ENCODE results near the gene UXS1. TPM values are rescaled to one million over a fixed set of nuclear protein-coding genes. Genes with fewer than 3 reads are reported as not detected.

Gene UXS1
- total RNA-seq, 1 experiment from 2014 or later = 44.7 TPM

DNA sequence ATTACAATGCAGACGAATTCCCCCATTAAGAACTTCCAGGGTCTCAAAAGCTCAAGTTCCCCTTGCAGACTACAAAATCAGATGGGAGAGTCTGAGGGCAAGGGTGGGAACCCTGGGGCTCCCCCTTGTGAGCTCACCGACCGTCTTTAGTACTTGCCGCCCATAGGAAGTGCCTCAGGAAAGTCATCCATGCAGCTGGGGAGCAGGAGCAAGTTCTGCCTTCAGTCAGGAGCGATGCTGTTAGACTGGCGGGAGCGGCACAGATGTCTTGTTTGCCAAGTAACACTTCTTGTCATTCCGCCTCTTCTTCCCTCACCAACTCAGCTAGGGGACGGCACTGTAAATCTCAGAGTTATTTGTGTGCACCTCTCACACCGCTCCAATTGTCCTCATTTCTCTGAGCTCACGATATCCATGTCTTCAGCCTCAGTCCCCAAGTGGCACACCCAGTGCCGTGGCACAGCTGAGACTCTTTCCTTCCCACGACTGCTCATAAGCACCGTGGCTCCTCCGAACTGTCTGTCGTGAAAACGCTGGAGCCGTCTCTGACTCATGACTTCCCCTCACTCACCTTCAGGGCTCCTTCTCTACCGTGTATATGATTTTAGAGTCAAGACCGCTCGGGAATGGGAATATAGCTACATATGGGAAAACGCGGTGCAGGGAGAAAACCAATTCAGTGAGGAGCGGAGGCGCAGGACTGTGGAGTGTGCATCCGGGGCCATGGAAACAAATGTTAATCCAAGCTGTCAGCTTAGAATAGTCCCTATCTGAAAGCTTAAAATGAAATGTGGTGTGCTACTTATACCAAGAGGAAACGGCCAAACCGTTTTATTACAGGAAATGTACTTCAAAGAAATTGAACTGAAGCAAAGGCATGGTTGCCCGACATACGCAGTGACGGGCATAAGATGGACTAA, 34.0 kb downstream of the UXS1 start (continued):
- TF ChIP-seq, protein P1, sequence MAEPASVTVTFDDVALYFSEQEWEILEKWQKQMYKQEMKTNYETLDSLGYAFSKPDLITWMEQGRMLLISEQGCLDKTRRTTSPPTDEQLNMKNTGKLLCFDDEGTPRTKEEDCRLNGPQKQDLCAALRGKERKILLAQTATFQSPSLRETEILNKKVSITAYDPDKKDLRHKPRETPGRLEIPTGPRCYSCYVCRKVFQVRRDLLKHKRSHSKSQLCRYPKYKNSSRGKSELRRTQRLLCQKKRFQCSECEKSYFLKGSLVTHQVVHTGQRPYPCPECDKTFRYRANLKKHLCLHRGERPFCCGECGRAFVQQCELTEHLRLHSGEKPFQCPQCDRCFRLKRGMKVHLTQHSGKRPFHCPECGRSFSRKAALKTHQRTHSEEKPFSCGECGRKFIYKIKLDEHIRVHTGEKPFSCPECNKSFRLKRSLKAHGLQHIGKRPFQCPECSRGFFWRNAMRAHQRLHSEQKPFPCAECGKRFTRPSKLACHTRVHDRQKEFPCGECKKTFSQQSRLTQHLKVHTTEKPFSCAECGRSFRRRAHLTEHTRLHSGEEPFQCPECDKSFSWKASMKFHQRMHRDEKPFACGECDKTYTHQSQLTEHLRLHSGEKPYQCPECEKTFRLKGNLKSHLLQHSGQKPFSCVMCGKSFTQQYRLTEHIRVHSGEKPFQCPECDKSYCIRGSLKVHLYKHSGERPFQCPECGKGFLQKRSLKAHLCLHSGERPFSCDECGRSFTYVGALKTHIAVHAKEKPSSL (CRISPR knock-in tag; conservative IDR thresholded peaks at IDR 0.05) = no peak
- TF ChIP-seq TEAD4 (CRISPR knock-in tag; IDR thresholded peaks at IDR 0.05) (no peak), KAT7 (CRISPR knock-in tag; IDR thresholded peaks at IDR 0.05; ENCODE audit: borderline replicate concordance) (no peak), SMAD4 (CRISPR knock-in tag; IDR thresholded peaks at IDR 0.05) (no peak), ETV6 (CRISPR knock-in tag; IDR thresholded peaks at IDR 0.05) (no peak), ESRRA (CRISPR knock-in tag; IDR thresholded peaks at IDR 0.05; ENCODE audit: borderline replicate concordance) (no peak), ZNF263 (CRISPR knock-in tag; IDR thresholded peaks at IDR 0.05; ENCODE audit: low read depth) (no peak)
- TF ChIP-seq, protein P2, sequence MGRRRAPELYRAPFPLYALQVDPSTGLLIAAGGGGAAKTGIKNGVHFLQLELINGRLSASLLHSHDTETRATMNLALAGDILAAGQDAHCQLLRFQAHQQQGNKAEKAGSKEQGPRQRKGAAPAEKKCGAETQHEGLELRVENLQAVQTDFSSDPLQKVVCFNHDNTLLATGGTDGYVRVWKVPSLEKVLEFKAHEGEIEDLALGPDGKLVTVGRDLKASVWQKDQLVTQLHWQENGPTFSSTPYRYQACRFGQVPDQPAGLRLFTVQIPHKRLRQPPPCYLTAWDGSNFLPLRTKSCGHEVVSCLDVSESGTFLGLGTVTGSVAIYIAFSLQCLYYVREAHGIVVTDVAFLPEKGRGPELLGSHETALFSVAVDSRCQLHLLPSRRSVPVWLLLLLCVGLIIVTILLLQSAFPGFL (CRISPR knock-in tag; IDR thresholded peaks at IDR 0.05; ENCODE audit: borderline replicate concordance) = no peak
- TF ChIP-seq, protein P3, sequence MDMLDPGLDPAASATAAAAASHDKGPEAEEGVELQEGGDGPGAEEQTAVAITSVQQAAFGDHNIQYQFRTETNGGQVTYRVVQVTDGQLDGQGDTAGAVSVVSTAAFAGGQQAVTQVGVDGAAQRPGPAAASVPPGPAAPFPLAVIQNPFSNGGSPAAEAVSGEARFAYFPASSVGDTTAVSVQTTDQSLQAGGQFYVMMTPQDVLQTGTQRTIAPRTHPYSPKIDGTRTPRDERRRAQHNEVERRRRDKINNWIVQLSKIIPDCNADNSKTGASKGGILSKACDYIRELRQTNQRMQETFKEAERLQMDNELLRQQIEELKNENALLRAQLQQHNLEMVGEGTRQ (CRISPR knock-in tag; IDR thresholded peaks at IDR 0.05) = no peak
- TF ChIP-seq, protein P4, sequence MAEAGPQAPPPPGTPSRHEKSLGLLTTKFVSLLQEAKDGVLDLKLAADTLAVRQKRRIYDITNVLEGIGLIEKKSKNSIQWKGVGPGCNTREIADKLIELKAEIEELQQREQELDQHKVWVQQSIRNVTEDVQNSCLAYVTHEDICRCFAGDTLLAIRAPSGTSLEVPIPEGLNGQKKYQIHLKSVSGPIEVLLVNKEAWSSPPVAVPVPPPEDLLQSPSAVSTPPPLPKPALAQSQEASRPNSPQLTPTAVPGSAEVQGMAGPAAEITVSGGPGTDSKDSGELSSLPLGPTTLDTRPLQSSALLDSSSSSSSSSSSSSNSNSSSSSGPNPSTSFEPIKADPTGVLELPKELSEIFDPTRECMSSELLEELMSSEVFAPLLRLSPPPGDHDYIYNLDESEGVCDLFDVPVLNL (CRISPR knock-in tag; IDR thresholded peaks at IDR 0.05; ENCODE audit: borderline replicate concordance, low read depth) = no peak
- TF ChIP-seq, protein P5, sequence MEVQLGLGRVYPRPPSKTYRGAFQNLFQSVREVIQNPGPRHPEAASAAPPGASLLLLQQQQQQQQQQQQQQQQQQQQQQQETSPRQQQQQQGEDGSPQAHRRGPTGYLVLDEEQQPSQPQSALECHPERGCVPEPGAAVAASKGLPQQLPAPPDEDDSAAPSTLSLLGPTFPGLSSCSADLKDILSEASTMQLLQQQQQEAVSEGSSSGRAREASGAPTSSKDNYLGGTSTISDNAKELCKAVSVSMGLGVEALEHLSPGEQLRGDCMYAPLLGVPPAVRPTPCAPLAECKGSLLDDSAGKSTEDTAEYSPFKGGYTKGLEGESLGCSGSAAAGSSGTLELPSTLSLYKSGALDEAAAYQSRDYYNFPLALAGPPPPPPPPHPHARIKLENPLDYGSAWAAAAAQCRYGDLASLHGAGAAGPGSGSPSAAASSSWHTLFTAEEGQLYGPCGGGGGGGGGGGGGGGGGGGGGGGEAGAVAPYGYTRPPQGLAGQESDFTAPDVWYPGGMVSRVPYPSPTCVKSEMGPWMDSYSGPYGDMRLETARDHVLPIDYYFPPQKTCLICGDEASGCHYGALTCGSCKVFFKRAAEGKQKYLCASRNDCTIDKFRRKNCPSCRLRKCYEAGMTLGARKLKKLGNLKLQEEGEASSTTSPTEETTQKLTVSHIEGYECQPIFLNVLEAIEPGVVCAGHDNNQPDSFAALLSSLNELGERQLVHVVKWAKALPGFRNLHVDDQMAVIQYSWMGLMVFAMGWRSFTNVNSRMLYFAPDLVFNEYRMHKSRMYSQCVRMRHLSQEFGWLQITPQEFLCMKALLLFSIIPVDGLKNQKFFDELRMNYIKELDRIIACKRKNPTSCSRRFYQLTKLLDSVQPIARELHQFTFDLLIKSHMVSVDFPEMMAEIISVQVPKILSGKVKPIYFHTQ (CRISPR knock-in tag; IDR thresholded peaks at IDR 0.05) = no peak
- TF ChIP-seq, protein P6, sequence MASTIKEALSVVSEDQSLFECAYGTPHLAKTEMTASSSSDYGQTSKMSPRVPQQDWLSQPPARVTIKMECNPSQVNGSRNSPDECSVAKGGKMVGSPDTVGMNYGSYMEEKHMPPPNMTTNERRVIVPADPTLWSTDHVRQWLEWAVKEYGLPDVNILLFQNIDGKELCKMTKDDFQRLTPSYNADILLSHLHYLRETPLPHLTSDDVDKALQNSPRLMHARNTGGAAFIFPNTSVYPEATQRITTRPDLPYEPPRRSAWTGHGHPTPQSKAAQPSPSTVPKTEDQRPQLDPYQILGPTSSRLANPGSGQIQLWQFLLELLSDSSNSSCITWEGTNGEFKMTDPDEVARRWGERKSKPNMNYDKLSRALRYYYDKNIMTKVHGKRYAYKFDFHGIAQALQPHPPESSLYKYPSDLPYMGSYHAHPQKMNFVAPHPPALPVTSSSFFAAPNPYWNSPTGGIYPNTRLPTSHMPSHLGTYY (CRISPR knock-in tag; IDR thresholded peaks at IDR 0.05) = no peak
- TF ChIP-seq, protein P7, sequence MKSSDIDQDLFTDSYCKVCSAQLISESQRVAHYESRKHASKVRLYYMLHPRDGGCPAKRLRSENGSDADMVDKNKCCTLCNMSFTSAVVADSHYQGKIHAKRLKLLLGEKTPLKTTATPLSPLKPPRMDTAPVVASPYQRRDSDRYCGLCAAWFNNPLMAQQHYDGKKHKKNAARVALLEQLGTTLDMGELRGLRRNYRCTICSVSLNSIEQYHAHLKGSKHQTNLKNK (CRISPR knock-in tag; IDR thresholded peaks at IDR 0.05) = no peak

DNA sequence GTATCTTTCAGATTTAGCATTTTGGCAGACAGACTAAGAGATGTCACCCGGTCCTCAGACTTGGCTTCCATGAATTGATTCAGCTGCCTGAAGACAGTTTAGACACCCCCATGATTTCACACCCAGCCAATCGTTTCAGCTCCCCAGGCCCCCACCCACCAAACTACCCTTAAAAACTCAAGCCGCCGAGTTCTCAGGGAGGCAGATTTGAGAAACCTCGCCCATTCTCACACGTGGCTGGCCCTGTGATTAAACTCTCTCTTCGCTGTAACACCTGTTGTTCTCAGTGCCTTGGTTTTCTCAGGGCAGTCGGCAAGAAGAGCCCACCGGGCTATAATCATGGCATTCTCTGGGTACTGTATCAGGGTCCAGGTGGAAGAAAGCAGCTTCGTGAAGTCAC, 35.2 kb downstream of the UXS1 start:
- POLR2A ChIA-PET = no interaction called here
- no peak overlapping the region for H3K27ac Mint-ChIP-seq
- H3K4me3 Mint-ChIP-seq = no peak overlapping the region
- H3K36me3 Mint-ChIP-seq = peaks cover 49% of the 10 kb centered on the region
- no peaks in the 10 kb centered on the region for H3K9me3 Mint-ChIP-seq
- H3K27me3 Mint-ChIP-seq (ENCODE audit: low read depth) = no peaks in the 10 kb centered on the region
- ATAC-seq (no peak), DNase-seq (ENCODE audit: low spot score) (no peak)
- CTCF ChIA-PET = interaction anchor here (1.1 kb wide), 1 partner anchor 9 kb away, joined by 3 read pairs; no protein-coding TSS in a partner anchor
- H3K4me1 Mint-ChIP-seq = peaks cover 13% of the 10 kb centered on the region
- TF ChIP-seq SMAD3 (CRISPR knock-in tag; IDR thresholded peaks at IDR 0.05; ENCODE audit: borderline replicate concordance) = no peak
- no peak for TF ChIP-seq TP53 (CRISPR knock-in tag; IDR thresholded peaks at IDR 0.05)
- no peak for TF ChIP-seq TCF7 (CRISPR knock-in tag; IDR thresholded peaks at IDR 0.05; ENCODE audit: low read depth)
- no peak for TF ChIP-seq ZBTB21 (CRISPR knock-in tag; IDR thresholded peaks at IDR 0.05; ENCODE audit: borderline replicate concordance)
- no peak for TF ChIP-seq NFE2L1 (CRISPR knock-in tag; IDR thresholded peaks at IDR 0.05)
- no peak for TF ChIP-seq RORB (CRISPR knock-in tag; IDR thresholded peaks at IDR 0.05)
- TF ChIP-seq ZNF138 (CRISPR knock-in tag; conservative IDR thresholded peaks at IDR 0.05) = no peak
- no peak for TF ChIP-seq CBFB (CRISPR knock-in tag; IDR thresholded peaks at IDR 0.05; ENCODE audit: low read depth)
- TF ChIP-seq NFATC4 (CRISPR knock-in tag; IDR thresholded peaks at IDR 0.05) = no peak
- TF ChIP-seq ZNF416 (CRISPR knock-in tag; IDR thresholded peaks at IDR 0.05) = no peak
- no peak for TF ChIP-seq PRRX2 (CRISPR knock-in tag; IDR thresholded peaks at IDR 0.05)

Data from WTC11 (cell line).